Adrenal gland (tissue), 12 donors: Measurements from ENCODE around the gene JAK3. TPM values are rescaled to one million over a fixed set of nuclear protein-coding genes. Genes with fewer than 3 reads are reported as not detected.
A peak's percentile ranks its signal among the peaks of the same experiment; 100 is the strongest.
"Not testable (repeated sequence)": the region's sequence is repeated elsewhere in the genome, so short reads cannot be mapped to it uniquely, and the experiment has no call there.

Experiments
- DNase-seq, 7 donors: peaks; one replicate each; pipeline ENCODE4 v3.0.0-alpha.2; 2019 to 2020
- H3K27ac ChIP-seq, 5 donors: fragments of 200-600 bp; sonication (generic) in 4 of 5; 1 replicate in 3 of 5; 2 replicates in 2 of 5; pipeline versions ENCODE4 v1.5.1 to v1.8.0; 2016 to 2020; ENCODE audit warnings: mild to moderate bottlenecking in 1 of 5
- H3K27me3 ChIP-seq: fragments of 200-600 bp; 2 replicates; pipeline ENCODE4 v1.8.0; 2021
- H3K36me3 ChIP-seq, 2 donors: fragments of 200-600 bp; replicated peaks in 1 of 2; 1 replicate in 1 of 2; 2 replicates in 1 of 2; pipeline versions ENCODE4 v1.5.1 to v1.8.0; 2018 to 2022
- H3K4me1 ChIP-seq, 2 donors: fragments of 200-600 bp; replicated peaks in 1 of 2; 1 replicate in 1 of 2; 2 replicates in 1 of 2; pipeline versions ENCODE4 v1.5.1 to v1.8.0; 2018 to 2021
- H3K4me3 ChIP-seq, 4 donors: fragments of 200-600 bp; sonication (generic) in 3 of 4; one replicate each; pipeline ENCODE4 v1.5.1; 2016 to 2018
- H3K9me3 ChIP-seq, 3 donors: fragments of 200-600 bp; sonication (generic) in 1 of 3; replicated peaks in 1 of 3; 1 replicate in 2 of 3; 2 replicates in 1 of 3; pipeline versions ENCODE4 v1.5.1 to v1.8.0; 2016 to 2021
- CTCF ChIP-seq, 6 experiments: fragments of 450-650 bp in 4 of 6; fragments of 200-600 bp in 2 of 6; sonication (generic) in 1 of 6; IDR thresholded peaks; 1 replicate in 5 of 6; 2 replicates in 1 of 6; pipeline versions ENCODE4 v1.5.1 to v1.8.0; 2016 to 2021; ENCODE audit warnings: antibody characterized with exemption in 6 of 6, mild to moderate bottlenecking in 2 of 6, moderate library complexity in 1 of 6
- POLR2A ChIP-seq, 2 donors: fragments of 450-650 bp; IDR thresholded peaks; one replicate each; pipeline ENCODE4 v1.6.1; 2017; ENCODE audit warnings: antibody characterized with exemption in 2 of 2, mild to moderate bottlenecking in 2 of 2, moderate library complexity in 1 of 2
- WGBS, 4 donors: extraction: QIAGEN DNeasy Blood & Tissue Kit in 2 of 4; methylation state at CpG; one replicate each; pipeline versions ENCODE4 v1.1.5 to v1.1.7; 2013 to 2017; 5-methylcytosine and 5-hydroxymethylcytosine counted together
- intact Hi-C, 2 donors: fragments of 100-400 bp; cut with DNase I; formaldehyde crosslinking; loops; one replicate each; pipeline versions ENCODE4 v1.14.1 to v1.15.0; 2022 to 2023
- polyA plus RNA-seq, 3 donors: library from polyadenylated mRNA; stranded (reverse); fragments of 200-250 nt in 2 of 3; fragments of 350-450 nt in 1 of 3; fragmentation: Illumina TruSeq in 1 of 3; extraction: RNeasy Lipid Tissue Mini Kit (QIAGEN cat#74804) in 1 of 3; gene quantifications; one replicate each; pipeline ENCODE4 v1.2.3, GENCODE V29; 2013 to 2014
- total RNA-seq, 9 donors: library from RNA; depleted of rRNA in 4 of 9; stranded (reverse); fragments of >200 nt in 4 of 9; fragments of 120-200 nt in 1 of 9; fragmentation: NEBNext Ultra II Directional in 1 of 9; extraction: Animal tissue kit (Norgen Biotek cat#: 25700) in 1 of 9; gene quantifications; one replicate each; pipeline versions ENCODE4 v1.1.0 to v1.2.4, GENCODE V29; 2013 to 2023
- donor health status: healthy with polysubstance abuse.
- donor health status: Bipolar disorder and iron deficiency.
- donor health status: DM: yes; HTN: yes; CAD: no.
- donor health status: DM: no; HTN: no; CAD: no.
- donor health status: DM: no; HTN: no; CAD: no.
- donor health status: DM: yes; HTN: yes; CAD: no.

JAK3 gene
- total and polyA plus RNA-seq, 12 donors = 1.8 to 15.5 (median 7.9) TPM

- DNase-seq = peak; percentile 47 to 83 (median 64)
- Histone ChIP-seq H3K4me1 (no peaks in the 10 kb centered on the region), H3K4me3 (no peak overlapping the region), H3K27ac (no peak overlapping the region), H3K9me3 (no peaks in the 10 kb centered on the region), H3K27me3 (peaks cover 5% of the 10 kb centered on the region), H3K36me3 (no peaks in the 10 kb centered on the region)
- WGBS, 4 donors = 39 to 46% (median 41%) methylated on average over 24 to 32 of the region's 32 CpGs
- TF ChIP-seq POLR2A (IDR thresholded peaks at IDR 0.05) (no peak), CTCF (IDR thresholded peaks at IDR 0.05) (peak; percentile 63 to 81 (median 68))
- intact Hi-C loops = loop anchor here in 1 of 2 donors (10.0 kb wide), 1 partner anchor 70 kb away; the partner anchor contains the start of gene RPL18A
These were observed 63.4 kb downstream of the JAK3 start for GRCh38 chr19:17784201-17785008.

- 40 to 85% (median 62%) methylated on average over 1 to 5 of the region's 5 CpGs for WGBS, 4 donors
- not testable (repeated sequence) for H3K4me1 ChIP-seq, H3K9me3 ChIP-seq, H3K4me3 ChIP-seq, H3K27me3 ChIP-seq, H3K36me3 ChIP-seq, H3K27ac ChIP-seq, DNase-seq
- intact Hi-C loops = loop anchor here in 1 of 2 donors (10.0 kb wide), 1 partner anchor 71 kb away; the partner anchor contains the start of gene RPL18A
These were observed 64.1 kb downstream of the JAK3 start for GRCh38 chr19:17783721-17784120.

- Histone ChIP-seq H3K9me3 (no peaks in the 10 kb centered on the region), H3K36me3 (no peaks in the 10 kb centered on the region), H3K27ac (no peak overlapping the region), H3K4me3 (no peak overlapping the region), H3K27me3 (peaks cover 11% of the 10 kb centered on the region), H3K4me1 (peaks cover 0 to 6% of the 10 kb centered on the region in 2 donors)
- intact Hi-C loops = loop anchor here in 1 of 2 donors (10.0 kb wide), 1 partner anchor 74 kb away; the partner anchor contains the start of gene RPL18A
- no peak for DNase-seq
- WGBS, 4 donors = 56 to 91% (median 84%) methylated on average over 2 of the region's 2 CpGs
- TF ChIP-seq CTCF (IDR thresholded peaks at IDR 0.05) = no peak
- TF ChIP-seq POLR2A (IDR thresholded peaks at IDR 0.05) = no peak
These were observed 67.0 kb downstream of the JAK3 start for GRCh38 chr19:17780781-17781180.

GRCh38 chr19:17778968-17779929 lies 68.5 kb downstream of the JAK3 start:
- Histone ChIP-seq H3K4me1 (peaks cover 0 to 6% of the 10 kb centered on the region in 2 donors), H3K27ac (no peak overlapping the region), H3K36me3 (no peaks in the 10 kb centered on the region), H3K9me3 (no peaks in the 10 kb centered on the region), H3K27me3 (peaks cover 11% of the 10 kb centered on the region), H3K4me3 (peak overlapping the region in 1 of 4 donors; percentile 23)
- no peak for TF ChIP-seq POLR2A (IDR thresholded peaks at IDR 0.05)
- peak in 4 of 7 donors; percentile 49 to 64 (median 58) for DNase-seq
- WGBS, 4 donors = 18 to 31% (median 30%) methylated on average over 22 to 25 of the region's 25 CpGs
- intact Hi-C loops = loop anchor here in 1 of 2 donors (10.0 kb wide), 1 partner anchor 334 kb away; the partner anchor contains the start of gene TMEM221
